ENCODE measurements around the gene CELF6. TPM values are rescaled to one million over a fixed set of nuclear protein-coding genes. Genes with fewer than 3 reads are reported as not detected.

The CELF6 gene
- polyA plus RNA-seq, 3 donors: 2.9 TPM; not detected in 2

GRCh38 chr15:72306211-72306785 lies 13.7 kb downstream of the CELF6 start:
- 40% methylated on average over 3 of the region's 10 CpGs for WGBS (ENCODE audit: insufficient coverage)
- H4K20me1 ChIP-seq (ENCODE audit: insufficient read depth, low read length): no peaks in the 10 kb centered on the region
- H3K4me1 Mint-ChIP-seq: peaks cover 14% of the 10 kb centered on the region
- no peak overlapping the region for H3K4me2 ChIP-seq (replicated peaks; ENCODE audit: extremely low read depth, low read length, poor library complexity, severe bottlenecking)
- H3K79me2 ChIP-seq (ENCODE audit: insufficient read depth, low read length): no peaks in the 10 kb centered on the region
- H3K27ac ChIP-seq (ENCODE audit: low read depth in 1 of 2, low read length in 2 of 2): no peak overlapping the region
- no peak for TF ChIP-seq CTCF (IDR thresholded peaks at IDR 0.05)
- peaks cover 8 to 10% of the 10 kb centered on the region in 2 donors for H3K4me1 ChIP-seq (ENCODE audit: control insufficient read depth in 1 of 2, insufficient read depth in 2 of 2, low read length in 2 of 2)
- H2AFZ ChIP-seq (ENCODE audit: insufficient read depth, low read depth, low read length, poor library complexity, severe bottlenecking): no peak overlapping the region
- no peaks in the 10 kb centered on the region for H3K27me3 ChIP-seq (ENCODE audit: control insufficient read depth in 2 of 2, insufficient read depth in 2 of 2, low read length in 2 of 2)
- H3K9me3 ChIP-seq (replicated peaks in 1 of 2; ENCODE audit: control insufficient read depth in 1 of 2, insufficient read depth in 1 of 2, low read length in 2 of 2): no peaks in the 10 kb centered on the region
- H3K36me3 ChIP-seq (replicated peaks in 1 of 2; ENCODE audit: control insufficient read depth in 1 of 2, insufficient read depth in 2 of 2, low read length in 2 of 2): no peaks in the 10 kb centered on the region
- peaks cover 2 to 4% (median 2%) of the 10 kb centered on the region in 3 donors for H3K27me3 Mint-ChIP-seq (ENCODE audit: low read depth in 3 of 3)
- H3K4me3 ChIP-seq (replicated peaks in 1 of 3; ENCODE audit: low read depth in 2 of 3, low read length in 3 of 3): no peak overlapping the region
- H3K36me3 Mint-ChIP-seq: no peaks in the 10 kb centered on the region
- H3K9me3 Mint-ChIP-seq: no peaks in the 10 kb centered on the region
- H3K27ac Mint-ChIP-seq: peak overlapping the region in 5 of 7 donors; percentile 44 to 88 (median 84)
- H3K9ac ChIP-seq (ENCODE audit: insufficient read depth, low read length, poor library complexity, severe bottlenecking): no peak overlapping the region
- peak; percentile 63 to 78 (median 69) for DNase-seq
- intact Hi-C loops (cut with micrococcal nuclease): no loop called here
- H3K4me3 Mint-ChIP-seq: no peak overlapping the region

- Histone ChIP-seq H4K20me1 (ENCODE audit: insufficient read depth, low read length) (no peaks in the 10 kb centered on the region), H3K9me3 (replicated peaks in 1 of 2; ENCODE audit: control insufficient read depth in 1 of 2, insufficient read depth in 1 of 2, low read length in 2 of 2) (no peaks in the 10 kb centered on the region), H3K36me3 (replicated peaks in 1 of 2; ENCODE audit: control insufficient read depth in 1 of 2, insufficient read depth in 2 of 2, low read length in 2 of 2) (no peaks in the 10 kb centered on the region), H3K27ac (ENCODE audit: low read depth in 1 of 2, low read length in 2 of 2) (no peak overlapping the region), H3K27me3 (ENCODE audit: control insufficient read depth in 2 of 2, insufficient read depth in 2 of 2, low read length in 2 of 2) (no peaks in the 10 kb centered on the region), H3K79me2 (ENCODE audit: insufficient read depth, low read length) (no peaks in the 10 kb centered on the region), H2AFZ (ENCODE audit: insufficient read depth, low read depth, low read length, poor library complexity, severe bottlenecking) (no peak overlapping the region), H3K4me2 (replicated peaks; ENCODE audit: extremely low read depth, low read length, poor library complexity, severe bottlenecking) (no peak overlapping the region), H3K4me1 (ENCODE audit: control insufficient read depth in 1 of 2, insufficient read depth in 2 of 2, low read length in 2 of 2) (peaks cover 8 to 10% of the 10 kb centered on the region in 2 donors), H3K4me3 (replicated peaks in 1 of 3; ENCODE audit: low read depth in 2 of 3, low read length in 3 of 3) (no peak overlapping the region), H3K9ac (ENCODE audit: insufficient read depth, low read length, poor library complexity, severe bottlenecking) (no peak overlapping the region)
- TF ChIP-seq CTCF (IDR thresholded peaks at IDR 0.05): no peak
- Mint-ChIP-seq H3K4me1 (peaks cover 14% of the 10 kb centered on the region), H3K9me3 (no peaks in the 10 kb centered on the region), H3K27ac (no peak overlapping the region), H3K27me3 (ENCODE audit: low read depth in 3 of 3) (peaks cover 0 to 4% (median 2%) of the 10 kb centered on the region in 3 donors), H3K4me3 (no peak overlapping the region), H3K36me3 (no peaks in the 10 kb centered on the region)
- intact Hi-C loops (cut with micrococcal nuclease): no loop called here
- WGBS (ENCODE audit: insufficient coverage): 100% methylated on average over 3 of the region's 7 CpGs
- no peak for DNase-seq
Measured at GRCh38 chr15:72304596-72304995, 15.4 kb downstream of the CELF6 start.
